T-helper 1 cell treated with Interleukin-12 subunit alpha and Interleukin-12 subunit beta and Interleukin-4 antibody, amounts not matched to agents 30 μg/mL and 1 μg/mL, for 36 hours (primary cell): Measurements from ENCODE around the gene OCA2.
"Not testable (repeated sequence)": the region's sequence is repeated elsewhere in the genome, so short reads cannot be mapped to it uniquely, and the experiment has no call there.

Source experiments
- H3K27ac Mint-ChIP-seq: one replicate; pipeline ENCODE4 v1.8.0; 2021; ENCODE audit warnings: mild to moderate bottlenecking, mixed read lengths
- H3K27me3 Mint-ChIP-seq: one replicate; pipeline ENCODE4 v1.8.0; 2021; ENCODE audit warnings: low read depth, mixed read lengths
- H3K36me3 Mint-ChIP-seq: one replicate; pipeline ENCODE4 v1.8.0; 2021; ENCODE audit warnings: low read depth, mixed read lengths
- H3K4me1 Mint-ChIP-seq: one replicate; pipeline ENCODE4 v1.8.0; 2021; ENCODE audit warnings: low read depth, mixed read lengths
- H3K4me3 Mint-ChIP-seq: one replicate; pipeline ENCODE4 v1.8.0; 2021; ENCODE audit warnings: mild to moderate bottlenecking, moderate library complexity, mixed read lengths
- H3K9me3 Mint-ChIP-seq: one replicate; pipeline ENCODE4 v1.8.0; 2021; ENCODE audit warnings: mixed read lengths

The OCA2 gene

DNA sequence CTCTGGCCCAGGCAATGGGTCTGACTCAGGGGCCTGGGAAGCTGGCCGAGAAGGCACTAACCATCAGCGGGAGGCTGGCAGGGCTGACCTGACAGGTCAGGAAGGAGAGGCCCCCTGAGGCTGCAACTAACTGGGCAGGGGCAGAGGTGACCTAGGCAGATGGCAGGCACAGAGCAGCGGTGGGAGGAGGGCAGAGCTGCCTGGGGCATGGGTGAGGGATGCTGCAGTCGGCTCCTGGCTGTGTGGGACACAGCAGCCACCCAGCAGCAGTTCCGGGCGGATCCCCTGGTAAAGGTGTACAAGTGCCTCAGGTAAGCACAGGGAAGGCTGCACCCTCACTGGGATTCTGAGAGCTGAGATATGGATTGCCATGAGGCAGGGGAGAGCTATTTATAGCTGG lies 236.1 kb downstream of the OCA2 start:
- H3K9me3 Mint-ChIP-seq: peaks cover 20% of the 10 kb centered on the region
- H3K36me3 Mint-ChIP-seq: no peaks in the 10 kb centered on the region
- H3K4me1 Mint-ChIP-seq: no peaks in the 10 kb centered on the region
- H3K27me3 Mint-ChIP-seq: no peaks in the 10 kb centered on the region
- H3K27ac Mint-ChIP-seq: no peak overlapping the region
- no peak overlapping the region for H3K4me3 Mint-ChIP-seq

GRCh38 chr15:27861171-27861570 lies 237.9 kb downstream of the OCA2 start:
- no peaks in the 10 kb centered on the region for H3K36me3 Mint-ChIP-seq
- no peak overlapping the region for H3K4me3 Mint-ChIP-seq

GRCh38 chr15:27855137-27855536 lies 244.0 kb downstream of the OCA2 start:
- no peaks in the 10 kb centered on the region for H3K27me3 Mint-ChIP-seq
- H3K27ac Mint-ChIP-seq: no peak overlapping the region
- H3K9me3 Mint-ChIP-seq: peaks cover 14% of the 10 kb centered on the region
- no peaks in the 10 kb centered on the region for H3K36me3 Mint-ChIP-seq
- H3K4me1 Mint-ChIP-seq: no peaks in the 10 kb centered on the region
- no peak overlapping the region for H3K4me3 Mint-ChIP-seq

More at GRCh38 chr15:27861171-27861570, 237.9 kb downstream of the OCA2 start:
- Mint-ChIP-seq H3K27ac (no peak overlapping the region), H3K27me3 (no peaks in the 10 kb centered on the region), H3K9me3 (peaks cover 27% of the 10 kb centered on the region), H3K4me1 (no peaks in the 10 kb centered on the region)

- Mint-ChIP-seq H3K9me3 (peaks cover 17% of the 10 kb centered on the region), H3K4me3 (no peak overlapping the region), H3K4me1 (no peaks in the 10 kb centered on the region), H3K27ac (no peak overlapping the region), H3K27me3 (no peaks in the 10 kb centered on the region), H3K36me3 (no peaks in the 10 kb centered on the region)
Observed at GRCh38 chr15:27854601-27855000, 244.5 kb downstream of the OCA2 start.

DNA sequence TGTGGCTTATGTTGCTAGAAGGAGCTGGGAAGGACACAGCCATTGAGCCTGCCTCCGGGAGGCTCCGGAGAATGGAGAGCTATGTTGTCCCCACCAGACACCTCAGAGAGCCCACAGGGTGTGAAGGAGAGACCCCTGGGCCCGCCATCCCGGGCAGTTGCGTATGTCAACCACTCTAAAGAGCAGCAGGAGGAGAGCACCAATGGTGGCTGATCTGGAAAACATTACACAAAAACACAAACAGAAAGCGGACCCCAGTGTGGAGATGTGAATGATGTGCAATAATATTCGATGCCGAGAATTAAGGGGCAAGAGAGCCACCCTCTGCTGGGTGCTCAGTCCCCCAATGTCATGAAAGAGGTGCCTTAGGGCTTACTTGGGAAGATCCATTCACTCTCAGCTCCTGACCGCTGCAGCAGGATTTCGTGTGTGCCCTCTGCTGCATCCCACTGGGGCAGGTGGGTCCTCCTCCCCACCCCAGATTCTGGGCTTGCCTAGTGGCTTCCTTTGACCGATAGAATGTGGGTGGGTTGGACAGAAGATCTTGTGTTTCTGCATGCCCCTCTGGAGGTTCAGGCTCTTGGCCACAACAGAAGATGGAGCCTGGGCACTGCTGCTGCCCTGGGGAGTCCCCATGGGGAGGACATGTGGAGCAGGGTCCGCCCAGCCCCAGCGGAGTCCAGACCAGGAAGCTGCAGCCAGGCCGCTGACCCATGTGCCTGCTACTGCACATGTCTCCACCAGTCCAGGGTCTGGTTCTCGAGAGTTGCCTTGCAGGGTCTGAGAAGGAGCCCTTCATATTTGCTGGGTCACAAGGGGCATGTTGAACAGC lies 245.3 kb downstream of the OCA2 start:
- H3K36me3 Mint-ChIP-seq: no peaks in the 10 kb centered on the region
- H3K9me3 Mint-ChIP-seq: peaks cover 22% of the 10 kb centered on the region
- H3K4me1 Mint-ChIP-seq: no peaks in the 10 kb centered on the region
- no peaks in the 10 kb centered on the region for H3K27me3 Mint-ChIP-seq
- no peak overlapping the region for H3K4me3 Mint-ChIP-seq
- H3K27ac Mint-ChIP-seq: no peak overlapping the region

- no peaks in the 10 kb centered on the region for H3K4me1 Mint-ChIP-seq
- H3K27ac Mint-ChIP-seq: no peak overlapping the region
- peaks cover 17% of the 10 kb centered on the region for H3K9me3 Mint-ChIP-seq
- H3K36me3 Mint-ChIP-seq: no peaks in the 10 kb centered on the region
- no peak overlapping the region for H3K4me3 Mint-ChIP-seq
- no peaks in the 10 kb centered on the region for H3K27me3 Mint-ChIP-seq
Observed at GRCh38 chr15:27851858-27852210, 247.3 kb downstream of the OCA2 start.

DNA sequence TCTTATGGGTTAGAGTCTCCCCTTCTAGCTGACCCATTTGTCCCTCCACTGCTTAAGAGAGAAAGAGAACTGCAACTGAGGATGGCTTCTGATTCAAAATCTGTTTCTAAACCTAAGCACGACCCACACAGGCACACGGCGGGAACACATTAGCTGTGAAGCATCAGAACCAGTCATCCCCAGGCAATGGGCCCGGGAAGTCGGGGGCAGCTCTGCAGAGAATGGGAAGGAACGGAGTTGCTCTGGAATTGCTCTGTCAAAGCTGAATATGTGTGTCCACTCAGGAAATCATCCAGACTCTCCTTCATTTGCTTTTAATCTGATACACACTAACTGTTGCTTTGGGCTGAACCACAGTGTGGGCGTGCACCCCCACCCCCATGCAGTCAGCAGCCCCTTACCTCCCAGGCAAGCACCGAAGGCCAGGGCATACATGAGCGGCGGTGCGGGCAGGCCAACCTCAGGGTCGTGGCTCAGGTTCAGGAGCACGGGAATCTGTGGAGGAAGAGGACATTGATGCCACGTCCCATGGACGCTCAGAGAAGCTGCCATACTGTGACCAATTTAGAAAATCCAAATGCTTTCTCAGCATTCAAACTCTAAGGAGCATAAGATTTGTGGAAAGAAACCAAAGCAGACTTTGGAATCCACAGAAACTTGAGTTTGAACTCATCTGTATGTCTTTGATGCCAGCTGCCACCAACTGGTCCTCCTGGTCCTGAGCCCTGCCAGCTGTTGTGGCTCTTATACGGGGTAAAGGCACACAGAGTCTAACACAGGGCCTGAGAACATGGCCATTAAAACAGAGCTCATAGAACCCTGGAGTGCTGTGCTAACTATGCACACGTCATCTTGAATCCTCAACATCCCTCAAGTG lies 247.9 kb downstream of the OCA2 start:
- H3K9me3 Mint-ChIP-seq: peaks cover 16% of the 10 kb centered on the region
- no peak overlapping the region for H3K4me3 Mint-ChIP-seq
- no peak overlapping the region for H3K27ac Mint-ChIP-seq
- no peaks in the 10 kb centered on the region for H3K36me3 Mint-ChIP-seq
- H3K4me1 Mint-ChIP-seq: no peaks in the 10 kb centered on the region
- no peaks in the 10 kb centered on the region for H3K27me3 Mint-ChIP-seq

DNA sequence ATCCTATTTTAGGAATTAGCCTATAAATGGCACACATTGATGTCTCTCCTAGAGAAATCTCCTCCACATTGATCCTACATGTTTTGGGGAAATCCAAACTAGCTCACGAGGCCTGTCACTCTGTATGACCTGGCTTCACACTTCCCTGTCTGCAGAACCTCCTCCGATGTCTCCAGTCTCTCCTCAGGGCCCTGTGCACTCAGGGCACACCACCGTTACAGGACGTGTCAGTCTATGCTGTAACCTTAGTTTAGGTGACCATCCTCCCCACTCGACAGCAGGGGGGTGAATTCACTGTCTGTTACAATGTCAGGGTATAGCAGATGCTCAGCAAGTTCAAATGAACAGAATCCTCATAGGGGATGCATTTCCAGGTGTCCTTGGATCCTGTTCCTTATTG lies 249.1 kb downstream of the OCA2 start:
- no peak overlapping the region for H3K4me3 Mint-ChIP-seq
- H3K4me1 Mint-ChIP-seq: no peaks in the 10 kb centered on the region
- H3K27me3 Mint-ChIP-seq: no peaks in the 10 kb centered on the region
- H3K36me3 Mint-ChIP-seq: no peaks in the 10 kb centered on the region
- no peak overlapping the region for H3K27ac Mint-ChIP-seq
- H3K9me3 Mint-ChIP-seq: peaks cover 10% of the 10 kb centered on the region

- H3K4me3 Mint-ChIP-seq: not testable (repeated sequence)
Observed at GRCh38 chr15:27848936-27849335, 250.2 kb downstream of the OCA2 start.

DNA sequence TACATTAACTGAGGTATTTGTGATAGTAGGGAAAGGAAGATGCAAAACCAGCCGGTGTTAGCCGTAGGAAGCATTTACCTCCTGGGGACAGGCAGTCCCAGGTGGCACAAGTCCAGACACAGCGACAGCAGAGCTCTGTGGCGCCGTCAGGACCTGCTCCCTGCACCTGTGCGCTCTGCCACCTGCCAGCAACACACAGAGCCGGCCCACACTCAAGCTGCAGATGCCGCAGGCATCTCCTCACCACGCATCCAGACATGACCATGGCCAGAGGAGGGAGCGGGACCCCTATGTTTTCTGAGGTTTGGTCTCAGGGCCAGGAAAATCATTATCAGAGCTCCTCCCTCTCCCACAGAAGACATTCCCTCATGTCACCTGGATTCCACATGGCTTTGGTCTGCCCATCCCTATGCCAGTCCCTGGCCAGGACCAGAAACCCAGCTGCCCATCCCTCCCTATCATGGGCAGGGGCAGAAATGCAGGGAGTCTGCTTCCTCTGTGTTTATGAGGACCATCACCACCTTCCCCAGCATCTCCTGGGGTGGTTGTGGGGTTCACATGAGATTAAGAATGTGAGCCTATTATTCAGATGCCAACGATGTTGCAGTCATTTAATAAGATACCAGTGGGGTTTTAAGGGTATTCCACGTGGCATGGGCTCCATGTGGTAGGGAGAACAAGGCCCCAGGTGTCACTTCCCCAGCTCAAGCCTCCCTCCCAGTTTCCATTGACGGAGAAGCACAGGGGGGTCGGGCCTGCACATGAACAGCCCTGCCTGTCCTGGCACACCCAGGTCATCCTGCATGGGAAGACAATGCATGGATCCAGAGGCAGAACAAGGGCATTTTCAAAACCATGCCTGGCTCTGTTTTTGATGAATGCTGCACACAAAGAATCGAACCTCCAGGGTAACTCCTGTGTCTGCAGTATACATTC lies 251.1 kb downstream of the OCA2 start:
- Mint-ChIP-seq H3K27ac (no peak overlapping the region), H3K4me1 (no peaks in the 10 kb centered on the region), H3K27me3 (no peaks in the 10 kb centered on the region), H3K4me3 (no peak overlapping the region), H3K36me3 (no peaks in the 10 kb centered on the region), H3K9me3 (peaks cover 13% of the 10 kb centered on the region)

More at GRCh38 chr15:27848936-27849335, 250.2 kb downstream of the OCA2 start:
- H3K4me1 Mint-ChIP-seq, H3K9me3 Mint-ChIP-seq, H3K27me3 Mint-ChIP-seq, H3K27ac Mint-ChIP-seq, H3K36me3 Mint-ChIP-seq: not testable (repeated sequence)

- Mint-ChIP-seq H3K27ac (no peak overlapping the region), H3K27me3 (no peaks in the 10 kb centered on the region), H3K36me3 (no peaks in the 10 kb centered on the region), H3K4me1 (no peaks in the 10 kb centered on the region), H3K9me3 (peaks cover 14% of the 10 kb centered on the region), H3K4me3 (no peak overlapping the region)
Observed at GRCh38 chr15:27846722-27847395, 252.3 kb downstream of the OCA2 start.

- Mint-ChIP-seq H3K9me3 (peaks cover 14% of the 10 kb centered on the region), H3K4me3 (no peak overlapping the region), H3K27ac (no peak overlapping the region), H3K27me3 (no peaks in the 10 kb centered on the region), H3K36me3 (no peaks in the 10 kb centered on the region), H3K4me1 (no peaks in the 10 kb centered on the region)
Observed at GRCh38 chr15:27845535-27846369, 253.4 kb downstream of the OCA2 start.

DNA sequence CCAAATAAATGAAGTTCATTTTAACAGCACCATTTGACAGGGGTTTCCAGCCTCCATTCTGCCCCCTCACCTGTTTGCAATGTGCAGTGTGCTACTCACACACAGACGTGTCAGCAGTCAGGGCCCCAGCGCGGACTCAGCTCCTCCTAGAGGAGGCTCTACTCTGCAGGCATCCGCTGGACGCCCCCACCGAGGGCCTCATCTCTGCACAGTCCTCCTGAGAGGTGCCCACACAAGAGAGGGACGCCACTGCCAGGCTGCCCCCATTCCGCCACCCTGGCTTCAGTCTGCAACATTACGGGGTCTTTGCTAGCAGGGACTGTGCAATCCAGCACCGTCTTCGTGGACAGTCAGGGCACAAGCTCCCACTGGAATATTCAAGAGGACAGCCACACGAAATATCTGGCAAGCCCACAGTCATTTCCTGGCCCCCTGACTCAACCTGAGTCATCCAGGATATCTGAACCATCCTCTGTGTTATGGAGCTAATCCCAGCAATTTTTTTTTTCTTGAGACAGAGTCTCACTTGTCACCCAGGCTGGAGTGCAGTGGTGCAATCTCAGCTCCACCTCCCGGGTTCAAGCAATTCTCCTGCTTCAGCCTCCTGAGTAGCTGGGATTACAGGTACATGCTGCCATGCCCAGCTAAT lies 255.0 kb downstream of the OCA2 start:
- Mint-ChIP-seq H3K27ac (no peak overlapping the region), H3K27me3 (no peaks in the 10 kb centered on the region), H3K36me3 (no peaks in the 10 kb centered on the region), H3K4me1 (no peaks in the 10 kb centered on the region), H3K9me3 (peaks cover 7% of the 10 kb centered on the region), H3K4me3 (no peak overlapping the region)
